ENCODE results near the gene RNF208.

DNA sequence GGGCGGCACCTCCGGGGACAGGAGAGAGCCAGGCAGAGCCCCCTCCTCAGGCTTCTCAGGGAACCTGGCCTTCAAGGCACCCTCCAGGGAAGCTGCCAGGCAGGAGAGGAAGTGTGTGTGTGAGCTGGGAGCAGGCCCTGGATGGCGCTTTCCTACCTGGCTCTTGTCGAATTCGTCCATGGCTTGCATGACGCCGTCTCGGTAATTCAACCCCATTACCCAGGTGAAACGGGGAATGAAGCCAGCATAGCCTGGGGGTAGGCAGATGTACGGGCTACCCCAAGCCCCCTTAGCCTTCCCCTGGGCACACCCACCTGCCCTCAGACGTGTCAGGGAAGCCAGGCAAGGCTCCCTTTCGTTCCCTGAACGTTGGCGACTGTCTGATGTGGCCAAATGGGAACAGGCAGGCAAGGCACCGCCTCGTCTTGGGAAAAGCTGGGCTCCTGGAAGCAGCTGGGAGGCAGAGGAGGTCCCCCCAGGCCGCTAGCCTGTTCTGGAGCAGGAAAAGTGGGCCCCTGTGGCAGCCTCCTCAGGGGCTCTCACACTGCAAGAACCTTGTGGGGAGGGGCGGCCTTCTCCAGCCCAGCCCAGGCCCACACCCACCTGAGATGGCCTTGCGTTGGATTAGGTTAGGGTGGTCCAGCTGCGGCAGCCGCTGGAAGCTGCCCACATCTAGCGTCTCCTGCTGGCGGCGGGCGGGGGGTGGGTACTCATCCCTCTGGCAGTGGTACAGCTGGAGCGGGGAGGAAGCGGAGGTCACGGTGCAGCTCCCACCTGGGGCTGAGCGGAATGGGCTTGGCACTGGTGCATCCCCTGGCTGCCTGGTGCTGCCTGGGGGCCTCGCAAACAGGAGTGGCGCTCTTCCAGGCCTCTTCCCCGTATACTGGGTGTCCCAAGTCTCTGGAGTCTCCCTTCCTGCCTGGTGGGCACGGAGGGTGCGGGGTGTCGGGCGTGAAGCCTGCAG is 22.7 kb upstream of the RNF208 start:
- TF ChIP-seq, protein P1, sequence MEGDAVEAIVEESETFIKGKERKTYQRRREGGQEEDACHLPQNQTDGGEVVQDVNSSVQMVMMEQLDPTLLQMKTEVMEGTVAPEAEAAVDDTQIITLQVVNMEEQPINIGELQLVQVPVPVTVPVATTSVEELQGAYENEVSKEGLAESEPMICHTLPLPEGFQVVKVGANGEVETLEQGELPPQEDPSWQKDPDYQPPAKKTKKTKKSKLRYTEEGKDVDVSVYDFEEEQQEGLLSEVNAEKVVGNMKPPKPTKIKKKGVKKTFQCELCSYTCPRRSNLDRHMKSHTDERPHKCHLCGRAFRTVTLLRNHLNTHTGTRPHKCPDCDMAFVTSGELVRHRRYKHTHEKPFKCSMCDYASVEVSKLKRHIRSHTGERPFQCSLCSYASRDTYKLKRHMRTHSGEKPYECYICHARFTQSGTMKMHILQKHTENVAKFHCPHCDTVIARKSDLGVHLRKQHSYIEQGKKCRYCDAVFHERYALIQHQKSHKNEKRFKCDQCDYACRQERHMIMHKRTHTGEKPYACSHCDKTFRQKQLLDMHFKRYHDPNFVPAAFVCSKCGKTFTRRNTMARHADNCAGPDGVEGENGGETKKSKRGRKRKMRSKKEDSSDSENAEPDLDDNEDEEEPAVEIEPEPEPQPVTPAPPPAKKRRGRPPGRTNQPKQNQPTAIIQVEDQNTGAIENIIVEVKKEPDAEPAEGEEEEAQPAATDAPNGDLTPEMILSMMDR (IDR thresholded peaks at IDR 0.05) = no peak
- no peak for TF ChIP-seq EZH2 (IDR thresholded peaks at IDR 0.05; ENCODE audit: borderline replicate concordance, insufficient read depth, low read depth, low read length, poor library complexity, severe bottlenecking)

Data from B cell (primary cell).